GM23338 (cell line): Measurements from ENCODE around the gene USP15.

Source experiments
- CTCF ChIP-seq, 2 experiments: fragments of 200-600 bp in 1 of 2; sonication (generic) in 1 of 2; conservative IDR thresholded peaks; 2 replicates each; pipeline versions ENCODE4 v1.5.1 to v1.6.1; 2016 to 2017; ENCODE audit warnings: antibody characterized with exemption in 2 of 2, low read depth in 2 of 2, mild to moderate bottlenecking in 2 of 2, moderate library complexity in 1 of 2
- EZH2 ChIP-seq: fragments of 200-600 bp; sonication (generic); IDR thresholded peaks from one replicate; pipeline ENCODE4 v1.8.0; 2017; ENCODE audit warnings: antibody characterized with exemption, mild to moderate bottlenecking, low read depth; ENCODE audit not compliant: unreplicated experiment
- JUNB ChIP-seq: IDR thresholded peaks from one replicate; pipeline ENCODE4 v1.6.1; 2016; ENCODE audit warnings: antibody characterized with exemption; ENCODE audit not compliant: unreplicated experiment
- POLR2AphosphoS5 ChIP-seq: IDR thresholded peaks from 2 replicates; pipeline ENCODE4 v1.6.1; 2016; ENCODE audit warnings: antibody characterized with exemption, low read depth
- REST ChIP-seq: IDR thresholded peaks from one replicate; pipeline ENCODE4 v1.6.1; 2018; ENCODE audit warnings: antibody characterized with exemption; ENCODE audit not compliant: unreplicated experiment

- no peak for TF ChIP-seq CTCF (conservative IDR thresholded peaks at IDR 0.05; ENCODE audit: low read depth in 2 of 2)
- TF ChIP-seq EZH2 = no peak
- TF ChIP-seq REST = no peak
- TF ChIP-seq JUNB = no peak
- TF ChIP-seq POLR2AphosphoS5 = no peak
Measured at GRCh38 chr12:62248873-62249272, 11.3 kb upstream of the USP15 start.
